Lung (tissue), 12 donors: ENCODE data around the gene RBMS2. TPM values are rescaled to one million over a fixed set of nuclear protein-coding genes. Genes with fewer than 3 reads are reported as not detected.

Experiments used
- ATAC-seq: fragments of 200-7000 bp; cut with Tn5 transposase; one replicate; pipeline ENCODE4 v1.9.1; 2020; ENCODE audit warnings: moderate number of reproducible peaks; ENCODE audit not compliant: insufficient read depth, low FRiP score
- DNase-seq, 3 donors: peaks; one replicate each; pipeline ENCODE4 v3.0.0-alpha.2; 2013 to 2017
- H3K27ac ChIP-seq, 2 donors: one replicate each; pipeline ENCODE4 v1.5.1; 2013; ENCODE audit warnings: mild to moderate bottlenecking in 2 of 2, moderate library complexity in 2 of 2, control low read depth in 1 of 2, inconsistent platforms in 1 of 2, low read depth in 1 of 2, low read length in 1 of 2
- H3K27me3 ChIP-seq, 3 donors: one replicate each; pipeline ENCODE4 v1.5.1; 2013; ENCODE audit warnings: low read length in 2 of 3; ENCODE audit not compliant: control insufficient read depth in 3 of 3, insufficient read depth in 3 of 3
- H3K36me3 ChIP-seq, 4 donors: one replicate each; pipeline ENCODE4 v1.5.1; 2013; ENCODE audit warnings: low read length in 4 of 4, mild to moderate bottlenecking in 1 of 4, moderate library complexity in 1 of 4; ENCODE audit not compliant: control insufficient read depth in 4 of 4, insufficient read depth in 4 of 4
- H3K4me1 ChIP-seq, 5 donors: one replicate each; pipeline ENCODE4 v1.5.1; 2013; ENCODE audit warnings: low read length in 5 of 5, mild to moderate bottlenecking in 2 of 5, moderate library complexity in 1 of 5; ENCODE audit not compliant: control insufficient read depth in 5 of 5, insufficient read depth in 5 of 5
- H3K4me3 ChIP-seq: one replicate; pipeline ENCODE4 v1.5.1; 2013; ENCODE audit warnings: mild to moderate bottlenecking, control low read depth, moderate library complexity
- H3K9ac ChIP-seq, 2 donors: one replicate each; pipeline ENCODE4 v1.5.1; 2013; ENCODE audit warnings: low read length in 2 of 2, control low read depth in 1 of 2; ENCODE audit not compliant: insufficient read depth in 1 of 2
- H3K9me3 ChIP-seq, 4 donors: one replicate each; pipeline ENCODE4 v1.5.1; 2013; ENCODE audit warnings: low read length in 3 of 4, mild to moderate bottlenecking in 1 of 4, moderate library complexity in 1 of 4; ENCODE audit not compliant: control insufficient read depth in 4 of 4, insufficient read depth in 3 of 4
- WGBS, 2 donors: extraction: QIAGEN DNeasy Blood & Tissue Kit; methylation state at CpG; one replicate each; pipeline ENCODE4 v1.1.7; 2013; 5-methylcytosine and 5-hydroxymethylcytosine counted together
- polyA plus RNA-seq, 2 donors: library from polyadenylated mRNA; stranded (reverse); fragments of 200-250 nt; gene quantifications; one replicate each; pipeline ENCODE4 v1.2.1, GENCODE V29; 2013
- total RNA-seq, 2 donors: library from RNA; depleted of rRNA in 1 of 2; stranded (reverse); fragments of >200 nt in 1 of 2; gene quantifications; one replicate each; pipeline ENCODE4 v1.2.1, GENCODE V29; 2014 to 2021
- TF ChIP-seq, protein P1 (sequence below): IDR thresholded peaks from 2 replicates; pipeline ENCODE4 v1.5.1; 2012; ENCODE audit warnings: mild to moderate bottlenecking; ENCODE audit errors: control extremely low read depth, extremely low read depth
- donor health status: control.
- donor health status: control.
- donor health status: Bipolar disorder and iron deficiency.
- donor health status: healthy.
- donor health status: DM: yes; HTN: yes; CAD: no.

RBMS2 gene
- total and polyA plus RNA-seq, 4 donors, result 16.3 to 71.0 (median 42.7) TPM

DNA sequence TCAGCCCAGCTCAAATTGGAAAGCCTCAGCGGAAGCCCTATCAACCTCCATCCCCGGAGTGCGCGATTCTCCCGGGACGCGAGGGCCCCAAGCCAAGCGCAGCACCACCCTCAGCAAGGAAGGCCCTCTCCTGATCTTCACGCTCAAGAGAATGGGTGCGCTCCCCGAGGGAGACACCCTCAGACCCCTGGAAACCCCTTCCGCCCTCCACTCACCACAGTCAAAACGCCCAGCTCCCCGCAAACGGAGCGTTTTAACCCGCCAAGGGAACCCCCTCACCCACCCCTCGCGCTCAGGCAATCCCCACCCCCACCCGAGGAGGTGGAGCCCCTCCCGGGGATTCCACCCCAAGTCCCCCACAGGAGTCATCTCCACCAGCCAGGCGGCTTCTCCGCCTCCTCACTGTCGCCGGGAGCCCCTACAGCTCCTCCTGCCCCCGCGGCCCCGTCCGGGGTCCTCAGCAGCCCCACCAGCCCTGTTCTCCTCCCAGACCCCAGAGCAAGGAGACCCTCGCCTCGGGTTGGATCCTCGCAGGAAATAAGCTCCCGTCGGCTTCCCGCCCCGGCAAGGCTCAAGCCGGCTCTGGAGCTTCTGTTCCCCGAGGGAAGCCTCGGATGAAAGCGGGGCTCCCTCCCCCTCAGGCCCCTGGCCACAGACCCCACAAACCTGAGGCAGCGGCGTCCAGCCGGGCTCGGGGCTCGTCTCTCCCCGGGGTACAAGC lies 108.0 kb downstream of the RBMS2 start:
- TF ChIP-seq, protein P1, sequence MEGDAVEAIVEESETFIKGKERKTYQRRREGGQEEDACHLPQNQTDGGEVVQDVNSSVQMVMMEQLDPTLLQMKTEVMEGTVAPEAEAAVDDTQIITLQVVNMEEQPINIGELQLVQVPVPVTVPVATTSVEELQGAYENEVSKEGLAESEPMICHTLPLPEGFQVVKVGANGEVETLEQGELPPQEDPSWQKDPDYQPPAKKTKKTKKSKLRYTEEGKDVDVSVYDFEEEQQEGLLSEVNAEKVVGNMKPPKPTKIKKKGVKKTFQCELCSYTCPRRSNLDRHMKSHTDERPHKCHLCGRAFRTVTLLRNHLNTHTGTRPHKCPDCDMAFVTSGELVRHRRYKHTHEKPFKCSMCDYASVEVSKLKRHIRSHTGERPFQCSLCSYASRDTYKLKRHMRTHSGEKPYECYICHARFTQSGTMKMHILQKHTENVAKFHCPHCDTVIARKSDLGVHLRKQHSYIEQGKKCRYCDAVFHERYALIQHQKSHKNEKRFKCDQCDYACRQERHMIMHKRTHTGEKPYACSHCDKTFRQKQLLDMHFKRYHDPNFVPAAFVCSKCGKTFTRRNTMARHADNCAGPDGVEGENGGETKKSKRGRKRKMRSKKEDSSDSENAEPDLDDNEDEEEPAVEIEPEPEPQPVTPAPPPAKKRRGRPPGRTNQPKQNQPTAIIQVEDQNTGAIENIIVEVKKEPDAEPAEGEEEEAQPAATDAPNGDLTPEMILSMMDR, result no peak
- peak in 2 of 3 donors; percentile 23 to 28 for DNase-seq

DNA sequence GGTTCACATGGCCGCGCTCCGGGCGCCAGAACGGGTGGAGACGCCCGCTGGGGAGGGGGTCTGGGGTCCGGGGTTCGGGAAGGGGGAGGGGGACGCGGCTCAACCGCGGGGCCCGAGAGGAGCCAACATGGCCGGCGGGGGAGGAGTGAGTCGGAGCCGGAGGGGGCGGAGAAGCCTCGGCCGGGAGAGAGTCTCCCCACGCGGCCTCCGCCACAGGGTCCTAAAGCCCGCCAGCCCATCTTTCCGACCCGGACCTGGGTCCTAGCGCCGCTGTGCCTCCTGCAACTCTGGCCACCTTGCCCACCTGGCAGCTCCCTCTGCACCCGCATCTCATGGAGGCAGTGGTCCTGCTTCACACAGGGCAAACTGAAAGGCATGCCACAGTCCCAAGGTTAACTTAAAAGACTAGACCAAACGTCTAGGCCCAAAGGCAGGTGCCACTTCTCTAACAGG lies 108.6 kb downstream of the RBMS2 start, which contains the start of gene BAZ2A:
Gene BAZ2A (minus strand): TSS at position 147 of the 453 bp plus-strand sequence. CDS start 12,796 bp downstream, outside the sequence.
- peak within 1 kb of the TSS; percentile 98 for H3K4me3 ChIP-seq
- TF ChIP-seq, protein P1, result no peak

More for the DNA sequence above, 108.0 kb downstream of the RBMS2 start:
- ATAC-seq, result peak; percentile 16
- peak overlapping the region; percentile 18 to 86 for H3K9ac ChIP-seq
- peaks cover 0 to 8% (median 1%) of the 10 kb centered on the region in 4 donors for H3K36me3 ChIP-seq
- H3K9me3 ChIP-seq, result no peaks in the 10 kb centered on the region
- peaks cover 17 to 44% (median 25%) of the 10 kb centered on the region in 5 donors for H3K4me1 ChIP-seq
- H3K4me3 ChIP-seq, result peak overlapping the region; percentile 98
- peak overlapping the region; percentile 77 to 83 for H3K27ac ChIP-seq
- 0 to 1% methylated on average over 38 to 46 of the region's 46 CpGs for WGBS, 2 donors
- no peaks in the 10 kb centered on the region for H3K27me3 ChIP-seq

DNA sequence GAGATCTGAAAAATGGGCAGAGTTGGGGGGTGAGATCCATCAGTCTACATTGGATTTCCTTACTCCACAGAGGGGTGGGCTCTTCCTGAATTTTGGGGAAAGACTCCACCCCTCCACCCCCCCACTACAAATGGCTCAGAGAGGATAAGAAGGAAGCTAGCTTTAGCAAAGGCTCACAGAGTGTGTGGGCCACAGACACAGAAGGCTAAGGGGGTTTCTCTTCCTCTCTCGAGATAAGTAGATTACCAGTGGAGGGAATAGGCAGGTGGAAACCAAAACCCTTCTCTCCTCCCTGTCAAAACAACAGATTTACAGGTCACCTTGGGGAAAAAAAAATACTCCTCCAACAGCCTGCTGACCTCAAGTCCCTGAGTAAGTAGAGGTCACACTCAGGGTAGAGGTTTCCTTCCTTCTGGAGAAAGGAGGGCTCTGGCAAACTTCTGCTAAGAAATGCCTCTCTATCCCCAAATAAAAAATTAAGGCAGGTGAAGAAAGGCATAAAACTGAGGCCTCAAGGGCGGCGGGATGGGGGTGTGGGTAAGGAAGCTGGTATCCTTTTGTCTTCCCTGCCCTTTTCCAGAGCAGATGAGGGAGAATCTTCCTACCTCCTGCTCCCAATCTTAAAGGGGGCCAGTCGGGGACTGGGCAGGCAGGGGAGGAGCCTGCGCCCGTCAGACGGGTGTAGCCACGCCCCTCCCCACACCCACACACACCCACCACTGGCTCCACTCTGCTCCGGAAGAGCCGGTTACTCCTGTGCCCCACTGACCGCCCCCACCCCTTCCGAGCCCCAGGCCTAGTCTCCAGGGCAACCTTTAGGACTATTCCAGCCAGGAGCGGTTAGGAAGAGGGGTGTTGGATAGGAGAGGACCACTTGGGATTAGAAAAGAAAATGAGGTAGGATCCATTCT lies 110.4 kb downstream of the RBMS2 start:
- peak; percentile 54 to 81 (median 67) for DNase-seq
- 3 to 5% methylated on average over 12 to 13 of the region's 13 CpGs for whole genome bisulfite sequencing, 2 donors
- H3K4me1 ChIP-seq, result peaks cover 15 to 61% (median 25%) of the 10 kb centered on the region in 5 donors
- H3K9me3 ChIP-seq, result no peaks in the 10 kb centered on the region
- H3K27ac ChIP-seq, result peak overlapping the region; percentile 11 to 62
- peak overlapping the region in 1 of 2 donors; percentile 51 for H3K9ac ChIP-seq
- TF ChIP-seq, protein P1, result no peak
- H3K36me3 ChIP-seq, result peaks cover 0 to 3% (median 1%) of the 10 kb centered on the region in 4 donors
- H3K27me3 ChIP-seq, result no peaks in the 10 kb centered on the region
- no peak overlapping the region for H3K4me3 ChIP-seq
- ATAC-seq, result no peak

More for the DNA sequence above, 108.6 kb downstream of the RBMS2 start, which contains the start of gene BAZ2A:
- WGBS, 2 donors, result 2% methylated on average over 20 to 31 of the region's 31 CpGs
- Histone ChIP-seq H3K9ac (peak within 1 kb of the TSS; percentile 18 to 86), H3K4me1 (peaks cover 17 to 46% (median 25%) of the 10 kb centered on the region in 5 donors), H3K27me3 (no peaks in the 10 kb centered on the region), H3K9me3 (no peaks in the 10 kb centered on the region), H3K27ac (peak within 1 kb of the TSS; percentile 77 to 83), H3K36me3 (peaks cover 0 to 8% (median 1%) of the 10 kb centered on the region in 4 donors)
- peak; percentile 90 to 93 (median 91) for DNase-seq
- peak; percentile 85 for ATAC-seq
